ENCODE measurements around the gene DACH2. TPM values are rescaled to one million over a fixed set of nuclear protein-coding genes. Genes with fewer than 3 reads are reported as not detected.

The DACH2 gene
- total RNA-seq, result 0.36 TPM in 1 of 2 replicates, not detected in the other

DNA sequence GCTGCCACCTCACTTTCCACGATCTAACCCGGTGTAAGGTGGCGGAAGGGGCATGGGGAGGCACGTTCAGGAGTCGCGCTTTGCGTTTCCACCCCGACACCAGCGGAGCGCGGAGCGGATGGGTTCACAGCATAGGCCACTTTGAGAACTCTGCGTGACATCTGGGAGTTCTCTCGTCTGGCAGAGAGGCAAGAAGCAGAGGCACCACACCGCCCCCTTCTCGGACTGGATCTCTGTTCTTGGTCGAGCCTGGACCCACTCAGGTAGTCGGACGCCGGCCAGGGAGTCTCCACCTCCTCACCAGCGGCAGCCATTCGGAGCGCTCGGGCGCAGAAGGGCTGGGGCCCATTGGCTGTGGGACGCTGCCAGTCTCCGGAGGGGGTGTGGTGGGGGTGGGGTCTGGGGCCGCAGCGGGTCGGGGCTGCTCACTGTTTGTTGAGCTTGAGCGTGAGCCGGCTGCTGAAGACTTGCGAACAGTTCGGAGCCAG, at the start of gene DACH2:
TSS of gene DACH2 (plus strand) at position 428 of the 488 bp plus-strand sequence.

Other genes with a start within 250 kb of the DACH2 start
- 17.1 and 25.0 TPM in 2 replicates for gene CHM, start 100.9 kb upstream of the DACH2 start, total RNA-seq

Data from nasal cavity respiratory epithelium epithelial cell of viscerocranial mucosa (primary cell).